OCI-LY3 (cell line): ENCODE data around the gene ADIPOR2.

Experiments used
- EZH2phosphoT487 ChIP-seq: fragments of 200-600 bp; shearing (Covaris generic); IDR thresholded peaks from 2 replicates; pipeline ENCODE4 v1.6.1; 2018; ENCODE audit warnings: antibody characterized with exemption, mixed run types, low read depth
- TF ChIP-seq, protein P1 (sequence below): fragments of 200-600, 300-600 bp; sonication (generic); IDR thresholded peaks from 2 replicates; pipeline ENCODE4 v1.5.1; 2014; ENCODE audit warnings: antibody characterized with exemption, low read length, low read depth

DNA sequence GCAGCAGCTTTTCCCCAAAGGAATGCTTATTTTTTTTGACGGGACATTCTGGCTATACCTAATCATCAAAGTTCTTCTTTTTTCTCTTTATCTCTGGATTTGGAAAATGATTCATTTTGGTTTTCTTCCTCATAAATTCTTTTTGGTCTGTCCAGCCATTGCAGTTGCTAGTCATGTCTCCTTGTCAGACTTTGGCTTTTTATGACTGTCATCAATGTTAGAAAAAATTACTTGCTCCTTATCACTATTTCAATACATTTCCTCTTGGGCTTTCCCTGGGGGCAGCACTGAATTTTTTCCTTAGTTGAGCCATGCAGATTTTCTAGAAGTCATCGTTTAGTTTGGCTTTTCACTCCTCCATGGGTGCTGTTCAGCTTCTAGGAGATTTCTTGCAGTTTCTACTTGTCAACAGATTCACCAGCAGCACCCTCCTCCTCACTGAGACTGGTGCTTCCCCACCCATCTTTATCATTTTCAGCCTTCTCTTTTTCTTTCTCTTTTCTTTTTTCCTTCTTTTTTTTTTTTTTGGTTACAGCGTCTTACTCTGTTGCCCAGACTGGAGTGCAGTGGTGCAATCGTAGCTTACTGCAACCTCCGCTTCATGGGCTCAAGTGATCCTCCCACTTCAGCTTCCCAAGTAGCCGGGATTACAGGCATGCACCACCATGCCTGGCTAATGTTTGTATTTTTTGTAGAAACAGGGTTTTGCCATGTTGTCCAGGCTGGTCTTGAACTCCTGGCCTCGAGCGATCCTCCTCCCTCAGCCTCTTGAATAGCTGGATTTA, 5.2 kb downstream of the ADIPOR2 start:
- TF ChIP-seq, protein P1, sequence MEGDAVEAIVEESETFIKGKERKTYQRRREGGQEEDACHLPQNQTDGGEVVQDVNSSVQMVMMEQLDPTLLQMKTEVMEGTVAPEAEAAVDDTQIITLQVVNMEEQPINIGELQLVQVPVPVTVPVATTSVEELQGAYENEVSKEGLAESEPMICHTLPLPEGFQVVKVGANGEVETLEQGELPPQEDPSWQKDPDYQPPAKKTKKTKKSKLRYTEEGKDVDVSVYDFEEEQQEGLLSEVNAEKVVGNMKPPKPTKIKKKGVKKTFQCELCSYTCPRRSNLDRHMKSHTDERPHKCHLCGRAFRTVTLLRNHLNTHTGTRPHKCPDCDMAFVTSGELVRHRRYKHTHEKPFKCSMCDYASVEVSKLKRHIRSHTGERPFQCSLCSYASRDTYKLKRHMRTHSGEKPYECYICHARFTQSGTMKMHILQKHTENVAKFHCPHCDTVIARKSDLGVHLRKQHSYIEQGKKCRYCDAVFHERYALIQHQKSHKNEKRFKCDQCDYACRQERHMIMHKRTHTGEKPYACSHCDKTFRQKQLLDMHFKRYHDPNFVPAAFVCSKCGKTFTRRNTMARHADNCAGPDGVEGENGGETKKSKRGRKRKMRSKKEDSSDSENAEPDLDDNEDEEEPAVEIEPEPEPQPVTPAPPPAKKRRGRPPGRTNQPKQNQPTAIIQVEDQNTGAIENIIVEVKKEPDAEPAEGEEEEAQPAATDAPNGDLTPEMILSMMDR: no peak
- no peak for TF ChIP-seq EZH2phosphoT487
